Head of caudate nucleus (tissue), 42 donors: ENCODE data around the gene C16orf82.

Source experiments
- DNase-seq, 42 donors: peaks; one replicate each; pipeline versions ENCODE4 v3.0.0 to v3.0.0-alpha.2; 2020 to 2021; ENCODE audit warnings: mixed read lengths in 7 of 42
- intact Hi-C: fragments of 100-400 bp; cut with DNase I; formaldehyde crosslinking; loops from one replicate; pipeline ENCODE4 v1.15.0; 2022

C16orf82 gene

DNA sequence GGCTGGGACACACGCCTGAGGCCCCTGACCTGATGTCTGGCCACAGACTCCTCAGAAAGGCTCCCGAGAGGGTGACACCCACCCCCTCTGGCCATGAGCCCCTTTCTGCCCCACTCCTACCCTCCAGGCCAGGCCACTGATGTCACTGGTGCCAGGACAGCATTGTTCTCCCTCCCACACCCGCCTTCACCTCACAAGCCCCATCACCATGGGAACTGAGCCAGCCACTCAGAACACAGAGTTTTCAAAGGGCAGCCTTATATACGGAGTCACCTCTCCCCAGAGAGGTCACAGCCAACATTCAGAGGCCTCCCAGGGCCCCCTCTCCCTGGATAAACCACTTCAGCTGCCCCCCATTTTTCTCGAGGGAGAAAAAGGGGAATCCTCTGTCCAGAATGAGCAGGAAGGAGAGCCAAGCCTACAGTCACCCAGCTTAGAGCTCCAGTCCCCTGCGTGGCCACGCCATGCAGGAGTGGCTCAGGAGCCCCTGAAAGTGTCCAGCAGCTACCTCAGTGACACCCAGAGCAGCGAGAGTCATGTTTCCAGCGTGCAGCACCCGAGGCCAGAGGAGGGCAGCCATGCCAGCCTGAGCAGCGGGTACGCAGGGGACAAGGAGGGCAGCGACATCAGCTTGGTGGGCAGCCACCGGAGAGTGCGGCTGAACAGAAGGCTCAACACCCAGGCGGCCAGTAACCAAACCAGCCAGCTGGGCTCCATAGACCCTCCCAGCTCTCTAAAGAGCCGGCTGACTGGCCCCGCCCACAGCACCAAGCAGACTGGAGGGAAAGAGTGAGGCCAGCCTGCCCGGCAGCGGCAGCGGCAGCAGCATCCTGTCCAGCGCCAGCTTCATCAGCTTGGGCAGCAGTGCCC lies at the start of gene C16orf82:
Gene C16orf82 (plus strand): TSS at position 260 of the 870 bp plus-strand sequence.
- intact Hi-C loops = no loop called here
- no peak for DNase-seq

GRCh38 chr16:27020031-27020430 lies 46.7 kb upstream of the C16orf82 start:
- intact Hi-C loops = no loop called here
- DNase-seq = peak in 1 of 42 donors; percentile 4

GRCh38 chr16:27024010-27024409 lies 42.7 kb upstream of the C16orf82 start:
- intact Hi-C loops = no loop called here
- DNase-seq = peak in 1 of 42 donors; percentile 5

DNA sequence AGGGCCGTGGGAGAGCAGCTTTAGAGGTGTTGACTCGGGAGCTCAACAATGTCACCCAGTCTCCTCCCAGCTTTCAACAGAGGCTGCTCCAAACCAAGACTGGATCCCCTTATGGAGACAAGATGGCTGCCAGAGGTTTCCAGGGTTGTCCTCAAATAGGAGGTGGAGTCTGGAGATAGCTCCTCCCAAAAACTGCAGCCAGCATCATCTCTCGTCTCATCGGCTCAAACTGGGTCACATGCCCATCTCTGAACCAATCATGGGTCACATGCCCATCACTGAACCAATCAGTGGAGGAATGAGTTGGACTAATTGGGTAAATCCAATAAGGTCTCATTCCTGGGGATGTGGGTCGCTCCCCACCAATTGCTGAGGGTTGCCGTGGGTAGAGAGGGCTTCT lies 41.1 kb upstream of the C16orf82 start:
- intact Hi-C loops = no loop called here
- peak in 1 of 42 donors; percentile 7 for DNase-seq

DNA sequence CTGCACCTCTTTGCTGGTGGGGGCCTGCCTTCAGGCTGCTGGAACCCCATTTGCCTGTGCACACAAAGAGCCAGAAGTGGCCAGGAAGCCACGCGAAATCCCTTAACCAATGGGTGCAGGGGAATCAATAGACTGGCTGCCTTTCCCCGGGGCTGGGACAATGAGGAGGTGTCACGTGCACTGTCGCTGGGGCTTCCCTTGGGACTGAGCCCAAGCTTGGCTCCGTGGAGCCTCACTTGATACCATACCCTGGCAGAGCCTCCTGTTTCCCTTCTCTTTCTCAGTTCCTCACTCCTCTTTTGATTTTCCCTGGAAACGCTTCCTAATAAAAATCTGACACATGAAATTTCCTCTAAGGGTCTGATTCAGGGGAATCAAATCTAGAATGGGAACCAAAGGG lies 38.8 kb upstream of the C16orf82 start:
- intact Hi-C loops = no loop called here
- DNase-seq = no peak

- no peak for DNase-seq
- intact Hi-C loops = no loop called here
Measured at GRCh38 chr16:27028591-27029110, 38.1 kb upstream of the C16orf82 start.

DNA sequence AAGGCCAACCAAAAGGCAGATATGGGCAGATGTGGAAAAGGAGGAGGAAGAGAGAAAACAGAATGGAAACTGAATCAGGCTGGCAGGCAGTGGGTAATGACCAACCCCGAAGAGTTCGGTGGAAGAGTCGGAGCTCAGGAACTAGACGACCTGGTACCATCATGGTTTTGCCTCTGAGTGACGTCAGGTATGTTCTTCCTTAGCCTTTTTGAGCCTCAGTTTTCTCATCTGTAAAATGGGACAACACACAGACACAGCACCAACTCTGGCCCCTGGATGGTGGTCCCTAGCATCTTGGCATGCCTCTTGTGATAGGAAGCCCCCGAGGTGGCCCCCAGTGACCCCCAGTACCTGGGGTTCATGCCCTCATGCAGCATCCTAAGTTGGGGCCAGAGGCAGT lies 37.2 kb upstream of the C16orf82 start:
- DNase-seq = no peak
- intact Hi-C loops = no loop called here

DNA sequence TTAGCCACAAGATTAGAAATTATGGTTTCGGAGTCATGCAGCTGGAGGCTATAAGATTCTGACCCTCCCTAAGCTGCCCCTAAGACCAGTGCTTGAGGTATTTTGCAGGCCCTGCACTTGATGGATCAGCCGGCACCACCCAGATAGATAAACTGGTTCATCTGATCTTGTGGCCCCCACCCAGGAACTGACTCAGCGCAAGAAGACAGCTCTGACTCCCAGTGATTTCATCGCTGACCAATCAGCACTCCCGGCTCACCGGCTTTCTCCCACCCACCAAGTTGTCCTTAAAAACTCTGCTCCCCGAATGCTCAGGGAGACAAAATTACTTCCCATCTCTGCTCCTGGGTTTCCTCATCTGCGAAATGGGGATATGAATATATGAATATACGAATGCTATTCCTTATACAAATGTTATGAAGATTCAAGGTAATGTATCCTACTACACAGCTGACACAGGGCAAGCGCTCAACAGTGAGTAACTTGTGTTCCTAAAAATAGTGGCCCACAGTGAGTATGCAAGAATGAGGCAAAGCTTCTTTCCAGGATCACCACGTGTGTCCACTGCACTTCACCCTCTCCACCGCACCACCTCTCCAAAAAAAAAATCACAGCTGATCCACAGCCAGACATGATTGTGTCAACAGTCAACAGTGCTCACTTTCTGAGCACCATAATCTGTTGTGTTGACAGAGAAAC lies 33.3 kb upstream of the C16orf82 start:
- DNase-seq = no peak
- intact Hi-C loops = no loop called here

DNA sequence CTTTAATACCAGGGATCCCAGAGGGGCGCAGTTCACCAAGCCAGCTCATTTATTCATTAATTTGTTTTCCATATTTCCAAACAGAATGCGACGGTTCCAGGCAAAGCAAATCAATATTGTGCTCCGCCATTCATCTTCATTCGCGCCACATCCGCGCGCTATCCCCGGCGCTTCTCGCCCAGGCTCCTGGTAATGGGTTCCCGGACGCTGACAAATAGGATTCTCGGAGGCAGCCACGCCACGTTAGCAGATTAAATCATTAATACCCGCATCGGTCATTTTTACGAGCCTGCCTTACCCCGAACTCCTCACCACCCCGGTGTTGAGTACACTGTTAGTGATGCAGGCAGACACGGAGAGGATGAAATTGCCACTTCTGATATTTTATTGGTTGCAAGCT lies 26.0 kb upstream of the C16orf82 start:
- DNase-seq = no peak
- intact Hi-C loops = no loop called here

DNA sequence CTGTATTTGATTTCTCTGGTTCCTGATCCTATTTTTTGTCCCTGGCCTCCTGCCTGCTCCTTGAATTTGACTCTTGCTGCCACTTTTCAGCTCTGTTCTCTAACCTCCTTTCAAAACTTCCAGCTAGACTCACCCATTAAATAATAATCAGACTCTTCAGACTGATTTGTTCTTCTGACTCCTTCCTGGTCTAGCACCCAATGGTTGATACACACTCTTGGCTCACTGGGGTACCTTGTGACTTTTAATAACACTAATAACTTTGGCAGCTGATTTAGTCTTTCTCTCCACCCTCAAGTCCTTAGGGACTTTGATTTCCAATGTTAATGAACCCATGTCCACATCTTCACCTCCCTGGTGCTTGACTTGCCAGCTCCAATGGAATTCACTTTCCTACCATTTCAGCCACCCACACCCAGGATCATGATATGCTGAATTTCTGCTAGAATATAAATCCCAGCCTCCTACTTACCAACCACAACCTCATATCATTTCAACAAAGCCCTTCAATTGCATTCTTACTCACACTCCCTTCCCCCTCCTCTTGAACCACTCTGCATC lies 19.7 kb upstream of the C16orf82 start:
- intact Hi-C loops = no loop called here

GRCh38 chr16:27048316-27048715 lies 18.4 kb upstream of the C16orf82 start:
- no peak for DNase-seq
- intact Hi-C loops = no loop called here

More for the DNA sequence above, 19.7 kb upstream of the C16orf82 start:
- DNase-seq = no peak

GRCh38 chr16:27049117-27049516 lies 17.6 kb upstream of the C16orf82 start:
- DNase-seq = peak in 6 of 42 donors; percentile 9 to 66 (median 34)
- intact Hi-C loops = no loop called here

GRCh38 chr16:27052007-27052406 lies 14.7 kb upstream of the C16orf82 start:
- peak in 5 of 42 donors; percentile 2 to 44 (median 20) for DNase-seq
- intact Hi-C loops = no loop called here

DNA sequence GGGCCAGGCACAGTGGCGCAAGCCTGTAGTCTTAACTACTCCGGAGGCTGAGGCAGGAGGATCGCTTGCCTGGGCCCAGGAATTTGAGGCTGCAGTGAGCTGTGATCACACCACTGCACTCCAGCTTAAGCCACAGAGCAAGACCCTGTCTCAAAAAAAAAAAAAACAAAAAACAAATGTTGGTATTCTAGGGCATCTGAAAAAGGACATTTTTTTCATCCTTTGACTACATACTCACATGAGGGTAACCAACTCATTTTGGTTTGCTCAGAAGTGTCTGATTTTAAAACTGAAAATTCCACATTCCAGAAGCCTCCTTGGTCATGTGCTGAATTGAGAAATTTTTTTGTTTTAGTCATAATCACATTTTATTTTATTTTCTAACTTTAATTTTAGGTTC lies 12.7 kb upstream of the C16orf82 start:
- DNase-seq = no peak
- intact Hi-C loops = no loop called here

- intact Hi-C loops = no loop called here
Measured at GRCh38 chr16:27058299-27058698, 8.4 kb upstream of the C16orf82 start.

DNA sequence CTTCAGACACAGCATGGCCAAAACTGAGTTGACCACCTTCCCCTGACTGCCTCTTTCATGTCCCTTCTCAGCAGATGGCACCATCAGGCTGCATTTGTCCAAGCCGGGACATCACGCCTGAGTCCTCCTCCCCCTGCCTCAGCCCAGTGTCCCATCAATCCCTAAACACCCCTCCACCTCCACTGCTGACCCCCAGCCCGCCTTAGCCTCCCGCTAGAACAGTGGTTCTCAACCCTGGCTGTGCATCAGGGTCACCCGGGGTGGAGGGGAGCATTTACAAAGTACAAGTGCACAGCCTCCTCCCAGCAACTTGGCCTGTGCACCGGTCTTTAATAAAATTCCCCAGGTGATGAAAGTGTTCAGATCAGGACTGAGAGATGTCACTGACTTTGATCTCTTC lies 4.0 kb downstream of the C16orf82 start:
- DNase-seq = no peak
- intact Hi-C loops = no loop called here

More at GRCh38 chr16:27058299-27058698, 8.4 kb upstream of the C16orf82 start:
- DNase-seq = no peak

DNA sequence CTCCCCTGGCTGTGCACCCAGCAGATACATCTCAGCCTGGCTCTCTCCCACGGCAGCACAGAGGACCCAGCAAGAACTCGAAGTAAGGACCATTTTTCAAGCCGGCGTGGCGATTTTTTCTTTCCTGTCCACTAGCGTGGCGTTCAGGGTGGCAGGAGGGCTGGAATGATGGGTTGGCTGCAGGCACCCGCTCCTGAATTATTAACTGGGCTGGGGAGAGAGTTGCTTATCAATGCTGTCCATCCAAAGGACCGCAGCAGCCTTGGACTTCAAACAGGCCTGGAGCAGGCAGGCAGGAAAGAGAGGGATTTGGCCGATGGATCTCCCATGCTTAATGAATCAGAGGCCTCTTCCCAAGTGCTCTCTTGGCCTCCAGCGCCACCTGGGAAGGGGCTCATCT lies 7.0 kb downstream of the C16orf82 start:
- no peak for DNase-seq
- intact Hi-C loops = no loop called here

DNA sequence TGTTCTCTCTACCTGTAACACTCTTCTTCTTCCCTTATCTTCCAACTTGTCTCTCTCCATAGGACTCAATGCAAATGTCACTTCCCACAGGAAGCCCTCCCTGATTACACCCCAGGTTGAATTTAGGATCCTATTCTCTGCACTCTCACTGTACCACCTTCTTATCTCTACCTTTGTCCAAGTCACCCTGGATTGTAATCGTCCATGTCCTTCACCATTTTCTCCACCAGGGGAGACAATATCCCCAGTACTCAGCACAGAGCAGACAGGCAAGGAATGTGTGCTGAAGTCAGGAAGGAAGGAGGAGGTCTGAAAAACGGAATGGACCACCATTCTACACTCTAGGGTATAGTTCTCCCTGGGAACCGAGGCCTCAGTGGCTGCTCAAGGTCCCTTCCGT lies 14.2 kb downstream of the C16orf82 start:
- no peak for DNase-seq
- intact Hi-C loops = no loop called here

DNA sequence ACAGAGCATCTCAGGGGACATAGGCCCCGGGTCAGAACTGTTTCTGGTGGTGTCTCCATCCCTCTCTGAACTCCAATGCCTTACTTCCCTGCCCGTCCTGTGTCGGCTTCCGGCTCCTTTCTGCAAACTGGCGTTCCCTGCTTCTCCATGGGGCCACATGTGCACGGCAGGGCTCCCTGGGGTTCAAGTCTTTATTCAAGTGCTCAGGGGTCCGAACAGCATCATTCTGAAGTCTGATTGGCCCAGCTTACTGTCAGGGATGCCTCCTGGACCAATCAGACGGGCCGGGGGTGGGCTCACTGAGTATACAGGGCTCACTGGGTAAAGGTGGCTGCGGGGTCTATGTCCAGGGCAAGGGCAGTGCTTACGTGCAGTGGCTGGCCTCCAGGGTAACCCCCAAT lies 17.1 kb downstream of the C16orf82 start:
- intact Hi-C loops = no loop called here
- DNase-seq = peak in 1 of 42 donors; percentile 5
